Thymus (tissue), 11 donors: ENCODE results near the gene TIGD1. TPM values are rescaled to one million over a fixed set of nuclear protein-coding genes. Genes with fewer than 3 reads are reported as not detected.

Experiments
- DNase-seq, 9 donors: peaks; one replicate each; pipeline ENCODE4 v3.0.0-alpha.2; 2013; ENCODE audit warnings: low spot score in 9 of 9, low read depth in 6 of 9, missing footprints in 1 of 9
- H3K27ac ChIP-seq, 2 donors: one replicate each; pipeline ENCODE4 v1.5.1; 2013; ENCODE audit warnings: control low read depth in 1 of 2, low read depth in 1 of 2, low read length in 1 of 2, mild to moderate bottlenecking in 1 of 2, moderate library complexity in 1 of 2
- H3K27me3 ChIP-seq, 2 donors: one replicate each; pipeline ENCODE4 v1.5.1; 2013; ENCODE audit warnings: low read length in 1 of 2; ENCODE audit not compliant: control insufficient read depth in 2 of 2, insufficient read depth in 1 of 2
- H3K36me3 ChIP-seq, 2 donors: one replicate each; pipeline ENCODE4 v1.5.1; 2013; ENCODE audit warnings: low read length in 1 of 2, mild to moderate bottlenecking in 1 of 2, moderate library complexity in 1 of 2; ENCODE audit not compliant: control insufficient read depth in 2 of 2, insufficient read depth in 2 of 2
- H3K4me1 ChIP-seq, 2 donors: one replicate each; pipeline ENCODE4 v1.5.1; 2013; ENCODE audit warnings: low read length in 2 of 2; ENCODE audit not compliant: control insufficient read depth in 2 of 2, insufficient read depth in 2 of 2
- H3K4me3 ChIP-seq, 2 donors: one replicate each; pipeline ENCODE4 v1.5.1; 2013; ENCODE audit warnings: low read length in 2 of 2, control low read depth in 1 of 2, mild to moderate bottlenecking in 1 of 2
- H3K9me3 ChIP-seq, 2 donors: one replicate each; pipeline ENCODE4 v1.5.1; 2013; ENCODE audit warnings: low read length in 1 of 2, mild to moderate bottlenecking in 1 of 2; ENCODE audit not compliant: control insufficient read depth in 2 of 2, insufficient read depth in 1 of 2
- WGBS: extraction: QIAGEN DNeasy Blood & Tissue Kit; methylation state at CpG from one replicate; pipeline ENCODE4 v1.1.7; 2013; 5-methylcytosine and 5-hydroxymethylcytosine counted together
- polyA plus RNA-seq: library from polyadenylated mRNA; stranded (reverse); fragments of 200-250 nt; gene quantifications from one replicate; pipeline ENCODE4 v1.2.3, GENCODE V29; 2013
- total RNA-seq: library from RNA; stranded (reverse); fragments of 120-200 nt; gene quantifications from one replicate; pipeline ENCODE4 v1.2.4, GENCODE V29; 2013
- donor health status: healthy.

TIGD1 gene
- total and polyA plus RNA-seq, 2 donors: 8.3 to 16.2 TPM

GRCh38 chr2:232523682-232524597, 26.4 kb downstream of the TIGD1 start:
- DNase-seq: peak in 2 of 9 donors; percentile 21 to 33
- H3K9me3 ChIP-seq: no peaks in the 10 kb centered on the region
- H3K27ac ChIP-seq: no peak overlapping the region
- H3K36me3 ChIP-seq: no peaks in the 10 kb centered on the region
- H3K4me3 ChIP-seq: peak overlapping the region in 1 of 2 donors; percentile 16
- H3K4me1 ChIP-seq: peaks cover 4 to 6% of the 10 kb centered on the region in 2 donors
- H3K27me3 ChIP-seq: peaks cover 50 to 93% of the 10 kb centered on the region in 2 donors
- WGBS: 2% methylated on average over 75 of the region's 75 CpGs

GRCh38 chr2:232523402-232523681, 27.0 kb downstream of the TIGD1 start:
- Histone ChIP-seq H3K4me1 (peaks cover 4 to 6% of the 10 kb centered on the region in 2 donors), H3K27me3 (peaks cover 50 to 92% of the 10 kb centered on the region in 2 donors), H3K36me3 (no peaks in the 10 kb centered on the region), H3K27ac (no peak overlapping the region), H3K9me3 (no peaks in the 10 kb centered on the region), H3K4me3 (no peak overlapping the region)
- 21% methylated on average over 16 of the region's 16 CpGs for WGBS
- DNase-seq: no peak

DNA sequence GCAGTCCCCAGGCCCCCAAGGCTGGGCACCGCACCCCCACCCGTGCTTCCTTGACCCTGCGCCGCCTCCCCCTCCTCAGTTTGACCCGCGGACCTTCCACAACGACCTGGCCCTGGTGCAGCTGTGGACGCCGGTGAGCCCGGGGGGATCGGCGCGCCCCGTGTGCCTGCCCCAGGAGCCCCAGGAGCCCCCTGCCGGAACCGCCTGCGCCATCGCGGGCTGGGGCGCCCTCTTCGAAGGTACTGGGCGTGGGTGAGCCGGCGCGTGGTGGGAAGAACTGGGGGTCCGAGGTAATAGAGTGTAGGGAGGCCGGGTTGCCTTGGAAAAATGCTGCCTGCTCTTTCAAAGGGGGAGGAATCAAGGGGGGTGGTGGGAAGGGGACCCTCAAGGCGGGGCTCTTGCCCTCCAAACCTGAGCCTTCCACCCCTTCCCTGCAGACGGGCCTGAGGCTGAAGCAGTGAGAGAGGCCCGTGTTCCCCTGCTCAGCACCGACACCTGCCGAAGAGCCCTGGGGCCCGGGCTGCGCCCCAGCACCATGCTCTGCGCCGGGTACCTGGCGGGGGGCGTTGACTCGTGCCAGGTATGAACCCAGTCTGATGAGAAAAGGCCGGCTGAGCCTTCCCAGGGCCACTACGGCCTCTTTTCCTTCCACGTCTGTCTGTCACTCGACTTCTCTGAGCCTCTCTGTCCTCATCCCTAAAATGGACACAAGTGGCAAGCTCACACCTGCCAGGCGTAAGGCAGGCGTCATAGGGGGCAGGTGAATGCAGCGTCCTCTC, 27.5 kb downstream of the TIGD1 start:
- 26% methylated on average over 46 of the region's 46 CpGs for WGBS
- Histone ChIP-seq H3K27me3 (peaks cover 50 to 90% of the 10 kb centered on the region in 2 donors), H3K9me3 (no peaks in the 10 kb centered on the region), H3K36me3 (no peaks in the 10 kb centered on the region), H3K4me1 (peaks cover 4 to 6% of the 10 kb centered on the region in 2 donors), H3K4me3 (no peak overlapping the region), H3K27ac (no peak overlapping the region)
- no peak for DNase-seq

- H3K27ac ChIP-seq: no peak overlapping the region
- WGBS: 11% methylated on average over 66 of the region's 66 CpGs
- DNase-seq: peak in 6 of 9 donors; percentile 19 to 62 (median 42)
- no peaks in the 10 kb centered on the region for H3K36me3 ChIP-seq
- H3K27me3 ChIP-seq: peaks cover 50 to 92% of the 10 kb centered on the region in 2 donors
- no peaks in the 10 kb centered on the region for H3K9me3 ChIP-seq
- H3K4me3 ChIP-seq: peak overlapping the region in 1 of 2 donors; percentile 17
- H3K4me1 ChIP-seq: peaks cover 4 to 6% of the 10 kb centered on the region in 2 donors
These were observed 28.3 kb downstream of the TIGD1 start for GRCh38 chr2:232521959-232522622.

DNA sequence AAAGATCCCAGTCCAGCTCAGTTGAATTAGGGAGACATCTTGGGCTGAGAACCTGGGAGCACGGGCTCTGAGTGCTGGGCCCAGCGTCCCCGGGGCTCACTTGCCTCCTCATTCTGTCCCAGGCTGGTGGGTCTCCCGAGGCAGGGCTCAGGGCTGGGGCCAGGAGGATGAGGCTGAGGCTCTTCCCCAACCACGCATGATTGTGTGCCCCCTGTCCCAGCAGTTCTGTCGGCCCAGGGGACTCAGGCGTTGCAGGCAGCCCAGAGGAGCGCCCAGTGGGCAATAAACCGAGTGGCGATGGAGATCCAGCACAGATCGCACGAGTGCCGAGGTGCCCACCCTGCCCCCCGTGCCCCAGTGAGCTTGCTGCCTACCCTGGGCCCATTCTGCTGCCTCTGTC, 29.3 kb downstream of the TIGD1 start:
- DNase-seq: no peak
- H3K36me3 ChIP-seq: no peaks in the 10 kb centered on the region
- no peak overlapping the region for H3K27ac ChIP-seq
- peaks cover 4 to 6% of the 10 kb centered on the region in 2 donors for H3K4me1 ChIP-seq
- peaks cover 45 to 91% of the 10 kb centered on the region in 2 donors for H3K27me3 ChIP-seq
- no peak overlapping the region for H3K4me3 ChIP-seq
- 93% methylated on average over 14 of the region's 14 CpGs for WGBS
- no peaks in the 10 kb centered on the region for H3K9me3 ChIP-seq

DNA sequence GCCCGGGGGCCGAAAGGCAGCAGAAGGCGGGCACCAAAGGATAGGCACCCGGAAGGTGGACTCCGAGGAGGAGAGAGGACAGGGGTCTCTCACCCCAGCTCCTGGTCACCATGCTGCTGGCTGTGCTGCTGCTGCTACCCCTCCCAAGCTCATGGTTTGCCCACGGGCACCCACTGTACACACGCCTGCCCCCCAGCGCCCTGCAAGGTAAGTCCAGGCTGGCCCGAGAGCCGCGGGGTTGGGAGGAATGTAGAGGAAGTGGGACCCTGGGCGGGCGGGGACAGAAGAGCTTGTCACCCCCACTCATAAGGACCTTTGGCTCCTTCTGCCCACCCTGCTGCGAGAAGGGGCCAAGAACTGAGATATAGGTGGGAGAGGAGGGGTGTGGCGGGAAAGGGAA, 29.9 kb downstream of the TIGD1 start:
- 86% methylated on average over 15 of the region's 15 CpGs for WGBS
- no peaks in the 10 kb centered on the region for H3K36me3 ChIP-seq
- H3K27ac ChIP-seq: no peak overlapping the region
- peaks cover 43 to 87% of the 10 kb centered on the region in 2 donors for H3K27me3 ChIP-seq
- H3K9me3 ChIP-seq: no peaks in the 10 kb centered on the region
- H3K4me3 ChIP-seq: no peak overlapping the region
- no peak for DNase-seq
- peaks cover 4 to 6% of the 10 kb centered on the region in 2 donors for H3K4me1 ChIP-seq

DNA sequence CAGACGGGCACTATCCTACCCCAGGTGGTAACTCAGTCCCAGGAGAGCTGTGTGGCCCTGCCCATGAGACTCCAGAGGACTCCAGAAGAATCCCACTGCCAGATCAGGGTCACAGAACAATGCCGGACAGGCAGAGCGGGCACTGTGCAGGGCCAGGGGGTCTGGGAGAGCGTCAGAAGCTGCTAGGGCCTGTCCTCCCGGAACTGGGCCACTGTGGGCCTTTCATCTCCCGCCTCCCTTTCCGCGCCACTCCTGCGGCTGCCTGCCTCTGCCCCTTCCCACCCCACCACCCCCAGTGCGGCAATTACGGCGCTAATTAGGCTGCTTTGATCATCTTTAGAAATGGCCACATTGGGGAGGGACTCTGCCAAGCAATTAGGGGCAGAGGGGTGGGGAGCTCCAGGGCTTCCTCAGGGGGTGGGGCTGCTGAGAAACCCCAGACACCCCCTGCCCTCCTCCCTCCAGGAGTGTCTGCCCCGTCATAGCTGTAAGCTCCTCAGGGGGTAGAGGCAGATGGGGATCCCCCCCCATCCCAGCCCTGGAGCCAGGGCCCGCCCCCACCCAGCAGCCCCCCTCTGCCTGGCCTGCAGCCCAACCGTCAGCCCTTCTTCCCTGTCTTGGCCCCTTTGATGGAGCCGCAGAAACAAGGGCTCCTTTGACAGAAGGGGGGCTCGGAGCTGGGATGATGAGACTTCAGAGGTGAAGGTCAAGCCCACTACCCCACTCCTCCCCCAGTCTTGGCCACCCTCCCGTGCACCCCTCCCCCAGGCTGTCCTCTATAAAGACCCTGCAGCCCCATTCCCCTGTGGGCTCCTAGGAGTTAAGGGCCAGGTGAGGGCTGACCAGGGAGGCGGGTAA, 30.5 kb downstream of the TIGD1 start, which contains the start of gene PRSS56:
PRSS56 (plus strand) TSS at position 808 of the 858 bp plus-strand sequence. CDS start 211 bp downstream, outside the sequence.
- DNase-seq: no peak
- Histone ChIP-seq H3K4me1 (peaks cover 4 to 6% of the 10 kb centered on the region in 2 donors), H3K4me3 (no peak within 1 kb of the TSS), H3K36me3 (no peaks in the 10 kb centered on the region), H3K9me3 (no peaks in the 10 kb centered on the region), H3K27ac (no peak within 1 kb of the TSS), H3K27me3 (peaks cover 36 to 84% of the 10 kb centered on the region in 2 donors)
- WGBS: 78% methylated on average over 19 of the region's 19 CpGs

DNA sequence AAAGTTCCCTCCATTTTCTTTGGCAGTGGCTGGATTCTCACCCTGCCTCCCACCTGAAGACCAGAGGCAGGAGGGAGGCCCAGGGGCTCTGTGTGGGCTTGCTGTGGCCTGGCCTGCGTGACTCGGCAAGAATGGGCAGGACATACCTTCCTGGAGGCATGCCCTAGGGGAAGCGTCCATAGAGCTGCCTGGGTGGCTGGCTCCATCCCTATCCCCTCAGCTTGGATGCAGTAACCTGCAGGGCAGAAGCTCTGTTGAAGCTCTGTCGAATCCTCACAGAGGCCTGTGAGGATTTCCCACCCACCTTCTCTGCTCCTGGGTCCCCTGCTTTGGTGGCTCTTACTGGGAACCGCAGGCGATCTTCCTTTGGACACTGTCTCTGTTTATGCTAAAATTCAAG, 31.5 kb downstream of the TIGD1 start:
- Histone ChIP-seq H3K4me3 (no peak overlapping the region), H3K4me1 (peaks cover 4 to 6% of the 10 kb centered on the region in 2 donors), H3K36me3 (no peaks in the 10 kb centered on the region), H3K27me3 (peaks cover 26 to 77% of the 10 kb centered on the region in 2 donors), H3K9me3 (no peaks in the 10 kb centered on the region), H3K27ac (no peak overlapping the region)
- 84% methylated on average over 6 of the region's 6 CpGs for WGBS
- no peak for DNase-seq
